Keratinocyte (primary cell): Measurements from ENCODE around the gene ERC1. TPM values are rescaled to one million over a fixed set of nuclear protein-coding genes. Genes with fewer than 3 reads are reported as not detected.

Experiments
- DNase-seq: peaks from one replicate; pipeline ENCODE4 v3.0.0-alpha.2; 2011; ENCODE audit warnings: low read depth, missing footprints, low spot score
- FAIRE-seq: peaks from 2 replicates; lab custom pipeline; 2011; peaks lifted over from hg19 to GRCh38; lab: Jason Lieb, UNC
- H2AFZ ChIP-seq: 2 replicates; pipeline ENCODE4 v1.6.0; 2012; ENCODE audit warnings: low read length, control low read depth, inconsistent platforms; ENCODE audit not compliant: control insufficient read depth
- H3K27ac ChIP-seq: 2 replicates; pipeline ENCODE4 v1.5.1; 2011; ENCODE audit warnings: low read length; ENCODE audit not compliant: control insufficient read depth, insufficient read depth
- H3K27me3 ChIP-seq: 3 replicates; pipeline ENCODE4 v1.6.0; 2011; ENCODE audit warnings: low read length; ENCODE audit not compliant: control insufficient read depth, insufficient read depth; ENCODE audit errors: extremely low read depth
- H3K36me3 ChIP-seq, 2 experiments: 2 replicates in 1 of 2; 3 replicates in 1 of 2; pipeline ENCODE4 v1.5.1; 2011; ENCODE audit warnings: low read length in 2 of 2, mild to moderate bottlenecking in 1 of 2; ENCODE audit not compliant: control insufficient read depth in 2 of 2, insufficient read depth in 2 of 2; ENCODE audit errors: extremely low read depth in 1 of 2
- H3K4me1 ChIP-seq: 3 replicates; pipeline ENCODE4 v1.5.1; 2011; ENCODE audit warnings: low read length; ENCODE audit not compliant: control insufficient read depth, insufficient read depth; ENCODE audit errors: extremely low read depth
- H3K4me2 ChIP-seq: 3 replicates; pipeline ENCODE4 v1.6.0; 2011; ENCODE audit warnings: low read depth, low read length; ENCODE audit not compliant: control insufficient read depth, insufficient read depth; ENCODE audit errors: extremely low read depth
- H3K4me3 ChIP-seq, 3 experiments: fragments of 200-600 bp in 1 of 3; sonication (generic) in 1 of 3; 2 replicates in 2 of 3; 3 replicates in 1 of 3; pipeline ENCODE4 v1.5.1; 2011 to 2016; ENCODE audit warnings: low read length in 3 of 3, mild to moderate bottlenecking in 3 of 3, control low read depth in 2 of 3, inconsistent platforms in 1 of 3, low read depth in 1 of 3, mixed read lengths in 1 of 3, mixed run types in 1 of 3, moderate library complexity in 1 of 3; ENCODE audit not compliant: control insufficient read depth in 2 of 3, insufficient read depth in 2 of 3; ENCODE audit errors: extremely low read depth in 1 of 3
- H3K79me2 ChIP-seq: 2 replicates; pipeline ENCODE4 v1.6.0; 2012; ENCODE audit warnings: low read length; ENCODE audit not compliant: control insufficient read depth, insufficient read depth
- H3K9ac ChIP-seq: 3 replicates; pipeline ENCODE4 v1.6.0; 2011; ENCODE audit warnings: low read length; ENCODE audit not compliant: control insufficient read depth, insufficient read depth; ENCODE audit errors: extremely low read depth
- H3K9me1 ChIP-seq: 3 replicates; pipeline ENCODE4 v1.6.0; 2011; ENCODE audit warnings: low read length; ENCODE audit not compliant: control insufficient read depth, insufficient read depth; ENCODE audit errors: extremely low read depth
- H3K9me3 ChIP-seq: 2 replicates; pipeline ENCODE4 v1.5.1; 2012; ENCODE audit warnings: low read depth, low read length; ENCODE audit not compliant: control insufficient read depth
- H4K20me1 ChIP-seq: 3 replicates; pipeline ENCODE4 v1.6.0; 2011; ENCODE audit warnings: low read length; ENCODE audit not compliant: control insufficient read depth, insufficient read depth; ENCODE audit errors: extremely low read depth
- CTCF ChIP-seq, 3 experiments: IDR thresholded peaks in 1 of 3; conservative IDR thresholded peaks in 1 of 3; optimal IDR thresholded peaks in 1 of 3; 2 replicates in 2 of 3; 3 replicates in 1 of 3; pipeline versions ENCODE3 to v1.5.1; 2011; ENCODE audit warnings: low read length in 3 of 3, mild to moderate bottlenecking in 3 of 3, moderate library complexity in 2 of 3, control low read depth in 1 of 3, inconsistent platforms in 1 of 3; ENCODE audit not compliant: insufficient read depth in 2 of 3; ENCODE audit errors: extremely low read depth in 1 of 3
- EZH2 ChIP-seq: IDR thresholded peaks from one replicate; pipeline ENCODE4 v1.6.1; 2012; ENCODE audit warnings: inconsistent platforms, mild to moderate bottlenecking, low read length, moderate library complexity
- dilution Hi-C: fragments of 300-500 bp; cut with MboI; formaldehyde crosslinking; loops from one replicate; pipeline ENCODE4 v1.7.0; 2020; ENCODE audit warnings: low sequenced_read_pairs; ENCODE audit not compliant: extremely low pct_ligation_motif_present
- polyA plus RNA-seq, 5 experiments: library from polyadenylated mRNA; depleted of rRNA in 3 of 5; stranded (reverse) in 3 of 5; stranded (forward) in 1 of 5; unstranded in 1 of 5; fragments of >200 nt; gene quantifications; 1 replicate in 1 of 5; 2 replicates in 3 of 5; 3 replicates in 1 of 5; pipeline versions ENCODE4 v1.2.1 to v1.2.3, GENCODE V29; 2011 to 2012; ENCODE audit warnings: missing spikeins in 2 of 5, low read depth in 1 of 5, low replicate concordance in 1 of 5

Gene ERC1
- polyA plus RNA-seq, 1 donor (not counting 4 experiments of a cell fraction or from before 2014, with no cell fraction given), result 16.1 TPM

- peaks cover 0 to 1% of the 10 kb centered on the region in 2 experiments for H3K36me3 ChIP-seq
- H3K9ac ChIP-seq, result no peak overlapping the region
- H3K9me3 ChIP-seq, result peaks cover 5% of the 10 kb centered on the region
- no peak overlapping the region for H2AFZ ChIP-seq
- no peaks in the 10 kb centered on the region for H3K27me3 ChIP-seq
- H3K79me2 ChIP-seq, result no peaks in the 10 kb centered on the region
- H4K20me1 ChIP-seq, result no peaks in the 10 kb centered on the region
- H3K4me2 ChIP-seq, result no peak overlapping the region
- no peak for TF ChIP-seq EZH2
- TF ChIP-seq CTCF (optimal IDR thresholded peaks at IDR 0.05 in 1 of 3, IDR thresholded peaks at IDR 0.05 in 1 of 3, conservative IDR thresholded peaks at IDR 0.05 in 1 of 3; ENCODE audit: extremely low read depth in 1 of 3, insufficient read depth in 2 of 3, low read length in 3 of 3), result no peak
- DNase-seq, result no peak
- dilution Hi-C loops, result no loop called here
- FAIRE-seq, result peak; percentile 46
- no peaks in the 10 kb centered on the region for H3K4me1 ChIP-seq
- H3K9me1 ChIP-seq, result no peaks in the 10 kb centered on the region
- no peak overlapping the region for H3K4me3 ChIP-seq
- H3K27ac ChIP-seq, result no peak overlapping the region
Observed at GRCh38 chr12:1425396-1425729, 434.3 kb downstream of the ERC1 start.

- FAIRE-seq, result no peak
- H3K4me1 ChIP-seq, result peaks cover 8% of the 10 kb centered on the region
- H3K4me2 ChIP-seq, result no peak overlapping the region
Observed at GRCh38 chr12:1428671-1429070, 437.6 kb downstream of the ERC1 start.

DNA sequence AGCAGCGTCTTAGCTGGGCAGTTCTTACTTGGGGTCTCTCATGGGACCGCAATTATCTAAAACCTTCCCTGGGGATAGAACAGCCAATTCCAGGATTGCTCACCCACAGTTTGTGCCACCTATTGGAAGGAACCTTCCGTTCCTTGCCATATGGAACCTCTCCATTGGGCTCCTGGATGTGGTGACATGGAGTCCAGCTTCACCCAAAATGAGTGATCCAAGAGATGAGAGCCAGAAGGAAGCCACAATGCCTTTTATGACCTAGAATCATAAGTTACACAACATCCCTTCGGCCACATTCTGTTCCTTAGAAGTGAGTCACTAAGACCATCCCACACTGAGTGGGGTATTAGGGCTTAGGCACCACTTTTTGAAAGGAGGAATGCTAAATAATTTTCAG lies 439.0 kb downstream of the ERC1 start:
- Histone ChIP-seq H3K36me3 (peaks cover 0 to 1% of the 10 kb centered on the region in 2 experiments), H3K9ac (no peak overlapping the region), H2AFZ (no peak overlapping the region), H3K4me1 (peaks cover 8% of the 10 kb centered on the region), H3K79me2 (no peaks in the 10 kb centered on the region), H3K9me1 (peaks cover 2% of the 10 kb centered on the region), H3K27me3 (no peaks in the 10 kb centered on the region), H3K4me2 (no peak overlapping the region), H3K27ac (no peak overlapping the region), H3K9me3 (no peaks in the 10 kb centered on the region), H4K20me1 (no peaks in the 10 kb centered on the region), H3K4me3 (no peak overlapping the region)
- dilution Hi-C loops, result no loop called here
- DNase-seq, result no peak
- no peak for FAIRE-seq
- TF ChIP-seq EZH2 (no peak), CTCF (optimal IDR thresholded peaks at IDR 0.05 in 1 of 3, IDR thresholded peaks at IDR 0.05 in 1 of 3, conservative IDR thresholded peaks at IDR 0.05 in 1 of 3; ENCODE audit: extremely low read depth in 1 of 3, insufficient read depth in 2 of 3, low read length in 3 of 3) (no peak)

More at GRCh38 chr12:1428671-1429070, 437.6 kb downstream of the ERC1 start:
- no peak for DNase-seq
- Histone ChIP-seq H3K36me3 (peaks cover 0 to 1% of the 10 kb centered on the region in 2 experiments), H3K27ac (no peak overlapping the region), H3K27me3 (no peaks in the 10 kb centered on the region), H4K20me1 (no peaks in the 10 kb centered on the region), H3K9me3 (no peaks in the 10 kb centered on the region), H3K9ac (no peak overlapping the region), H3K9me1 (peaks cover 2% of the 10 kb centered on the region), H2AFZ (no peak overlapping the region), H3K79me2 (no peaks in the 10 kb centered on the region), H3K4me3 (no peak overlapping the region)
- no peak for TF ChIP-seq EZH2
- dilution Hi-C loops, result no loop called here
